ENCODE measurements around the gene RXRA. TPM values are rescaled to one million over a fixed set of nuclear protein-coding genes. Genes with fewer than 3 reads are reported as not detected.

RXRA gene
- total and polyA plus RNA-seq, 2 donors (not counting 1 experiment from before 2014, with no cell fraction given) = 2.6 to 6.8 TPM

GRCh38 chr9:134459573-134459972 is 133.3 kb downstream of the RXRA start:
- Histone ChIP-seq H3K79me2 (ENCODE audit: control insufficient read depth, insufficient read depth, low read length) (no peaks in the 10 kb centered on the region), H3K9ac (ENCODE audit: low read length) (no peak overlapping the region), H3K9me3 (ENCODE audit: control extremely low read depth in 1 of 3, control insufficient read depth in 2 of 3, insufficient read depth in 1 of 3, low read length in 2 of 3) (peaks cover 0 to 14% (median 6%) of the 10 kb centered on the region in 3 donors), H3K36me3 (replicated peaks in 1 of 2; ENCODE audit: control extremely low read depth in 1 of 2, control insufficient read depth in 1 of 2, extremely low read depth in 1 of 2, insufficient read depth in 2 of 2, low read length in 1 of 2) (no peaks in the 10 kb centered on the region), H3K4me2 (replicated peaks; ENCODE audit: low read depth, low read length, poor library complexity, severe bottlenecking) (no peak overlapping the region), H3K27me3 (replicated peaks in 1 of 4; ENCODE audit: control extremely low read depth in 1 of 4, control insufficient read depth in 3 of 4, insufficient read depth in 4 of 4, low read length in 3 of 4) (peaks cover 0 to 7% (median 0%) of the 10 kb centered on the region in 4 experiments), H4K20me1 (ENCODE audit: control insufficient read depth, insufficient read depth, low read length, poor library complexity, severe bottlenecking) (no peaks in the 10 kb centered on the region), H3K4me1 (ENCODE audit: control insufficient read depth in 2 of 2, insufficient read depth in 2 of 2, low read length in 2 of 2) (peaks cover 14 to 20% of the 10 kb centered on the region in 2 donors), H3K4me3 (ENCODE audit: control extremely low read depth in 1 of 5, extremely low read depth in 1 of 5, insufficient read depth in 1 of 5, low read depth in 2 of 5, low read length in 4 of 5) (no peak overlapping the region), H2AFZ (ENCODE audit: insufficient read depth, low read depth, low read length, poor library complexity, severe bottlenecking) (no peak overlapping the region), H3K27ac (ENCODE audit: low read length in 2 of 2) (no peak overlapping the region)
- POLR2A ChIA-PET = no interaction called here
- peaks cover 11% of the 10 kb centered on the region for H3K4me1 Mint-ChIP-seq
- TF ChIP-seq, protein P1, sequence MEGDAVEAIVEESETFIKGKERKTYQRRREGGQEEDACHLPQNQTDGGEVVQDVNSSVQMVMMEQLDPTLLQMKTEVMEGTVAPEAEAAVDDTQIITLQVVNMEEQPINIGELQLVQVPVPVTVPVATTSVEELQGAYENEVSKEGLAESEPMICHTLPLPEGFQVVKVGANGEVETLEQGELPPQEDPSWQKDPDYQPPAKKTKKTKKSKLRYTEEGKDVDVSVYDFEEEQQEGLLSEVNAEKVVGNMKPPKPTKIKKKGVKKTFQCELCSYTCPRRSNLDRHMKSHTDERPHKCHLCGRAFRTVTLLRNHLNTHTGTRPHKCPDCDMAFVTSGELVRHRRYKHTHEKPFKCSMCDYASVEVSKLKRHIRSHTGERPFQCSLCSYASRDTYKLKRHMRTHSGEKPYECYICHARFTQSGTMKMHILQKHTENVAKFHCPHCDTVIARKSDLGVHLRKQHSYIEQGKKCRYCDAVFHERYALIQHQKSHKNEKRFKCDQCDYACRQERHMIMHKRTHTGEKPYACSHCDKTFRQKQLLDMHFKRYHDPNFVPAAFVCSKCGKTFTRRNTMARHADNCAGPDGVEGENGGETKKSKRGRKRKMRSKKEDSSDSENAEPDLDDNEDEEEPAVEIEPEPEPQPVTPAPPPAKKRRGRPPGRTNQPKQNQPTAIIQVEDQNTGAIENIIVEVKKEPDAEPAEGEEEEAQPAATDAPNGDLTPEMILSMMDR (IDR thresholded peaks at IDR 0.05) = no peak
- no peak for TF ChIP-seq EZH2 (IDR thresholded peaks at IDR 0.05; ENCODE audit: borderline replicate concordance, insufficient read depth, low read depth, low read length, poor library complexity, severe bottlenecking)
- CTCF ChIA-PET = interaction anchor here (1.2 kb wide), 1 partner anchor 10 kb away, joined by 4 read pairs; no protein-coding TSS in a partner anchor
- H3K4me3 Mint-ChIP-seq = no peak overlapping the region
- H3K27ac Mint-ChIP-seq = no peak overlapping the region
- H3K9me3 Mint-ChIP-seq (ENCODE audit: insufficient read depth) = no peaks in the 10 kb centered on the region
- intact Hi-C loops (cut with micrococcal nuclease) = no loop called here
- DNase-seq (no peak), ATAC-seq (ENCODE audit: low read depth) (no peak)
- H3K27me3 Mint-ChIP-seq = no peaks in the 10 kb centered on the region
- WGBS (ENCODE audit: insufficient coverage) = 96% methylated on average over 10 of the region's 10 CpGs

DNA sequence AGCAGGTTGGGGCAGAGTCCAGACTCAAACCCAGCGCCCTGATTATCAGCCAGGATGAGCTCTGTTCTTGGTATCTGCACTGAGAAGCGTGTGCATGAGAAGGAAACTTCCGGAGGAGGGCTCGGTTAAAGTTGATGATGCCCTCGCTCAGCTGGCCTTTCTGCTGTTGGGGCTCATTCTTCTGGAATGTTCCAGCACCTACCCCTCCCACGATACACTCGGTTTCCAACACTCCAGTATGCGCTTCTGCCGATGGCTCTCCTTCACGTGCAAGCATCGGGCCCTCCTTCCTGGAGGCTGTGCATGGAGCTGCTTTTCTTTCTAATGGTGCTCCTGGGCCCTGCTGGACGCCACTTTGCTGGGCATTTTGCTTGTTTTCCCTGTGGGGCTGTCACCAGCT is 134.0 kb downstream of the RXRA start:
- no peaks in the 10 kb centered on the region for H3K79me2 ChIP-seq (ENCODE audit: control insufficient read depth, insufficient read depth, low read length)
- no peak overlapping the region for H3K27ac ChIP-seq (ENCODE audit: low read length in 2 of 2)
- intact Hi-C loops (cut with micrococcal nuclease) = no loop called here
- Mint-ChIP-seq H3K9me3 (ENCODE audit: insufficient read depth) (no peaks in the 10 kb centered on the region), H3K4me1 (peaks cover 11% of the 10 kb centered on the region), H3K27ac (no peak overlapping the region), H3K27me3 (no peaks in the 10 kb centered on the region), H3K4me3 (no peak overlapping the region)
- no peak overlapping the region for H3K4me2 ChIP-seq (replicated peaks; ENCODE audit: low read depth, low read length, poor library complexity, severe bottlenecking)
- H4K20me1 ChIP-seq (ENCODE audit: control insufficient read depth, insufficient read depth, low read length, poor library complexity, severe bottlenecking) = no peaks in the 10 kb centered on the region
- ATAC-seq (ENCODE audit: low read depth) (no peak), DNase-seq (no peak)
- TF ChIP-seq, protein P1 (IDR thresholded peaks at IDR 0.05) = no peak
- TF ChIP-seq EZH2 (IDR thresholded peaks at IDR 0.05; ENCODE audit: borderline replicate concordance, insufficient read depth, low read depth, low read length, poor library complexity, severe bottlenecking) = no peak
- peaks cover 0 to 14% (median 6%) of the 10 kb centered on the region in 3 donors for H3K9me3 ChIP-seq (ENCODE audit: control extremely low read depth in 1 of 3, control insufficient read depth in 2 of 3, insufficient read depth in 1 of 3, low read length in 2 of 3)
- peaks cover 0 to 7% (median 0%) of the 10 kb centered on the region in 4 experiments for H3K27me3 ChIP-seq (replicated peaks in 1 of 4; ENCODE audit: control extremely low read depth in 1 of 4, control insufficient read depth in 3 of 4, insufficient read depth in 4 of 4, low read length in 3 of 4)
- H3K36me3 ChIP-seq (replicated peaks in 1 of 2; ENCODE audit: control extremely low read depth in 1 of 2, control insufficient read depth in 1 of 2, extremely low read depth in 1 of 2, insufficient read depth in 2 of 2, low read length in 1 of 2) = no peaks in the 10 kb centered on the region
- H3K4me3 ChIP-seq (ENCODE audit: control extremely low read depth in 1 of 5, extremely low read depth in 1 of 5, insufficient read depth in 1 of 5, low read depth in 2 of 5, low read length in 4 of 5) = no peak overlapping the region
- peaks cover 14 to 20% of the 10 kb centered on the region in 2 donors for H3K4me1 ChIP-seq (ENCODE audit: control insufficient read depth in 2 of 2, insufficient read depth in 2 of 2, low read length in 2 of 2)
- WGBS (ENCODE audit: insufficient coverage) = 97% methylated on average over 12 of the region's 12 CpGs
- H3K9ac ChIP-seq (ENCODE audit: low read length) = no peak overlapping the region
- POLR2A ChIA-PET = no interaction called here
- no peak overlapping the region for H2AFZ ChIP-seq (ENCODE audit: insufficient read depth, low read depth, low read length, poor library complexity, severe bottlenecking)
- CTCF ChIA-PET = interaction anchor here (1.0 to 1.2 kb wide), 2 partner anchors 11 to 12 kb away, joined by 3 to 4 read pairs; no protein-coding TSS in a partner anchor
